Measurements from ENCODE around the gene ARL16. TPM values are rescaled to one million over a fixed set of nuclear protein-coding genes. Genes with fewer than 3 reads are reported as not detected.

ARL16 gene
- polyA plus RNA-seq, 1 experiment, result 70.8 TPM

DNA sequence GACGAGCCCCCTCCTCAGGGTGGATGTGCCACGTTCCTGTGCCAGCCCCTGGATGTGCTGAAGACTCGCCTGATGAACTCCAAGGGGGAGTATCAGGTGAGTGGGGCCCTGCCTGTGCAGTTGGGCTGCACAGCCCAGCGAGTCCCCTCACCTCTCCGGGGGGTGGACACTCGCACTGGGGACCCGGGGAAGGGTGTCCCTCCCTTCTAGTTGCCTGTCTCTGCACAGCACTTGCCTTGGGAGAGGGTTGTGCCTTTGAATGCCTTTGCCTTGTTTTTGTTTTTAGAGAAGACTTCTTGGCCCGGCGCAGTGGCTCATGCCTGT is 34.1 kb upstream of the ARL16 start:
- no peak for DNase-seq (ENCODE audit: low read depth)
- TF ChIP-seq, protein P1, sequence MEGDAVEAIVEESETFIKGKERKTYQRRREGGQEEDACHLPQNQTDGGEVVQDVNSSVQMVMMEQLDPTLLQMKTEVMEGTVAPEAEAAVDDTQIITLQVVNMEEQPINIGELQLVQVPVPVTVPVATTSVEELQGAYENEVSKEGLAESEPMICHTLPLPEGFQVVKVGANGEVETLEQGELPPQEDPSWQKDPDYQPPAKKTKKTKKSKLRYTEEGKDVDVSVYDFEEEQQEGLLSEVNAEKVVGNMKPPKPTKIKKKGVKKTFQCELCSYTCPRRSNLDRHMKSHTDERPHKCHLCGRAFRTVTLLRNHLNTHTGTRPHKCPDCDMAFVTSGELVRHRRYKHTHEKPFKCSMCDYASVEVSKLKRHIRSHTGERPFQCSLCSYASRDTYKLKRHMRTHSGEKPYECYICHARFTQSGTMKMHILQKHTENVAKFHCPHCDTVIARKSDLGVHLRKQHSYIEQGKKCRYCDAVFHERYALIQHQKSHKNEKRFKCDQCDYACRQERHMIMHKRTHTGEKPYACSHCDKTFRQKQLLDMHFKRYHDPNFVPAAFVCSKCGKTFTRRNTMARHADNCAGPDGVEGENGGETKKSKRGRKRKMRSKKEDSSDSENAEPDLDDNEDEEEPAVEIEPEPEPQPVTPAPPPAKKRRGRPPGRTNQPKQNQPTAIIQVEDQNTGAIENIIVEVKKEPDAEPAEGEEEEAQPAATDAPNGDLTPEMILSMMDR (IDR thresholded peaks at IDR 0.05; ENCODE audit: insufficient read depth, low read depth, low read length), result no peak
- peaks cover 3% of the 10 kb centered on the region; the same call in 1 of the 2 replicates for H3K36me3 ChIP-seq (ENCODE audit: control insufficient read depth, insufficient read depth, low read length)
- ChIA-PET CTCF (no interaction called here), POLR2A (no interaction called here)
- no peak overlapping the region for H3K4me3 ChIP-seq (ENCODE audit: low read depth, low read length)
- H3K27me3 ChIP-seq (ENCODE audit: control insufficient read depth, insufficient read depth, low read length), result no peaks in the 10 kb centered on the region

DNA sequence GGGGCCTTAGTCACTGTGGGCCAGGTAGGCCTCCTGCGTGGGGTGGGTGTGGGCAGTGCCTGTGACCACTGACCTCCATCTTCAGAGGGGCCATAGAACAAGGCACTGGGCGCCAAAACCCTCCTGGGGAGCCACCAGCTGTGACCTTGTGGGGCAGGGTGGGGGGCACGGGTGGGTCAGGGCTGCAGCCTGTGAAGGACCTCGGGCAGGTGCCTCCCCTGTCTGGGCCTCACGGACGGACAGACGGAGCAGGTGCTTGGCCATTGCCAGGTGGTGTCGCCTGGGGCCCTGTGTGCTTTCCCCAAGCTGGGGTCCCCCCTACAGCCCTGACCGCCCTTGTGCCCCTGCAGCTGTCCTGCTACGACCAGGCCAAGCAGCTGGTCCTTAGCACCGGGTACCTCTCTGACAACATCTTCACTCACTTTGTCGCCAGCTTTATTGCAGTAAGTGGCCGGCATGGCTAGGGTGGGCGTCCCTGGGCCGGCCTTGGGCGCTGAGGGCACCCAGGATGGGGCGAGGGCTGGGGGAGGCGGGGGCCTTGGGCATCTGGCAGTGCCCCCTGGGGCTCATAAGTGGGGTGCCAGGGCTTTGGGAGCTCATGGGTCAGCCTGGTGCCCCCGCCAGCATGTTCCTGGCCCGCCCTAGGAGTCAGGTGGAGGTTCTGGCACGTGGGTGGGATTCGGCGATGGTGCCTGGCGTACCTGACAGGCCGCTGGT is 33.6 kb upstream of the ARL16 start:
- no peak overlapping the region for H3K4me3 ChIP-seq (ENCODE audit: low read depth, low read length)
- POLR2A ChIA-PET, result no interaction called here
- no peaks in the 10 kb centered on the region for H3K27me3 ChIP-seq (ENCODE audit: control insufficient read depth, insufficient read depth, low read length)
- H3K36me3 ChIP-seq (ENCODE audit: control insufficient read depth, insufficient read depth, low read length), result peaks cover 3% of the 10 kb centered on the region; the same call in 1 of the 2 replicates
- TF ChIP-seq, protein P1 (IDR thresholded peaks at IDR 0.05; ENCODE audit: insufficient read depth, low read depth, low read length), result no peak
- DNase-seq (ENCODE audit: low read depth), result no peak
- CTCF ChIA-PET, result no interaction called here

DNA sequence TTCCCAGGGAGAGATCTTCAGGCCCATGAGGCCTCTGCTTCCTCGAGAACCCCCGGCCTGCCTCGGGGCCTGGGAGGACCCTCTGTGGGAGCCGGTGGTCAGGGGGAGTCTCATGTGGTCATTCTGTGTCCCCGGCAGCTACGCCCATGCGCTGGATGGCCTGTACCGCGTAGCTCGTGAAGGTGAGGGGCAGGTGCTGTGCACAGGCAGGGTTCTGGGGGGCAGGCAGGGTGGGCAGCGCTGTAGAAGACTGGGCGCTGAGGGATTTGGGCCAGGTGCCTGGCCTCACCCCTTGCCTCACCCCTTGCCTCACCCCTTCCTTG is 33.0 kb upstream of the ARL16 start:
- TF ChIP-seq, protein P1 (IDR thresholded peaks at IDR 0.05; ENCODE audit: insufficient read depth, low read depth, low read length), result no peak
- DNase-seq (ENCODE audit: low read depth), result no peak
- ChIA-PET CTCF (no interaction called here), POLR2A (no interaction called here)
- peaks cover 3% of the 10 kb centered on the region; the same call in 1 of the 2 replicates for H3K36me3 ChIP-seq (ENCODE audit: control insufficient read depth, insufficient read depth, low read length)
- H3K27me3 ChIP-seq (ENCODE audit: control insufficient read depth, insufficient read depth, low read length), result no peaks in the 10 kb centered on the region
- no peak overlapping the region for H3K4me3 ChIP-seq (ENCODE audit: low read depth, low read length)

DNA sequence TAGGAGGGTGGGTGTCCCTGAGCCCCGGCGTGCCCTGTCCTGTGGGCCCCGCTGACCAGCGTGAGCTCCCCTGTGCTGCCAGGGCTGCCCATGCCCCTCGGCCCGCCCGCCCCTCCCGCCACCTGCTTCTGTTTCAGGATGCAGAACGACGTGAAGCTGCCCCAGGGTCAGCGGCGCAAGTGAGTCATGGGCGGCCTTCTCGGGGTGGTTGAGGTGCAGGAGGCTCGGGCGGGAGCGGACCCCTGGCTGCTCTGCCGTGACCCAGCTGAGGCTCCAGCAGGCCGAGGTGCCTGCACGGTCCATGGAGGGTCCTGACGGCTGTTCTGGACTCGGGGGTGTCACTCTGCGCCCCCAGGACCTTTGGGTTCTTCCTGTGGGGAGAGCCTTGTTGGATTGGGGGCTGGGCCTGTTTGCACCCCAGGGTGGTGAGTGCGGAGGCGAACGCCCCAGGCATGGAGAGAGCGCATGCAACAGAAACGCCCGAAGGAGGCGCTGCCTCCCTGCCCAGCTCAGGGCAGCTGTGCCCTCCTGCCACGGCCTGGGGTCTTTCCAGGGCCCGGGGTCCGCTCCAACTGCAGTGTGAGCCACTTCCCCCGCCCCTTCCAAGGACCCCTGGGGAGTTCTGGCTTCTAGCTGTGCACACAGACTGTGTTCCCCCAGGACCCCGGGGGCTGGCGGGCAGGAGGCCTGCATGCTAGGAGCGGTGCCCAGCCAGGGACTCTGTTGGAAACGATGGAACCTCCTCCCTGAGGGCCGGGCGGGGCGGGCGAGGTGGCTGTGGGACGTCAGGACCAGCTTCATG is 32.5 kb upstream of the ARL16 start:
- ChIA-PET CTCF (no interaction called here), POLR2A (no interaction called here)
- DNase-seq (ENCODE audit: low read depth), result no peak
- peaks cover 3% of the 10 kb centered on the region; the same call in 1 of the 2 replicates for H3K36me3 ChIP-seq (ENCODE audit: control insufficient read depth, insufficient read depth, low read length)
- H3K4me3 ChIP-seq (ENCODE audit: low read depth, low read length), result no peak overlapping the region
- TF ChIP-seq, protein P1 (IDR thresholded peaks at IDR 0.05; ENCODE audit: insufficient read depth, low read depth, low read length), result no peak
- H3K27me3 ChIP-seq (ENCODE audit: control insufficient read depth, insufficient read depth, low read length), result no peaks in the 10 kb centered on the region

DNA sequence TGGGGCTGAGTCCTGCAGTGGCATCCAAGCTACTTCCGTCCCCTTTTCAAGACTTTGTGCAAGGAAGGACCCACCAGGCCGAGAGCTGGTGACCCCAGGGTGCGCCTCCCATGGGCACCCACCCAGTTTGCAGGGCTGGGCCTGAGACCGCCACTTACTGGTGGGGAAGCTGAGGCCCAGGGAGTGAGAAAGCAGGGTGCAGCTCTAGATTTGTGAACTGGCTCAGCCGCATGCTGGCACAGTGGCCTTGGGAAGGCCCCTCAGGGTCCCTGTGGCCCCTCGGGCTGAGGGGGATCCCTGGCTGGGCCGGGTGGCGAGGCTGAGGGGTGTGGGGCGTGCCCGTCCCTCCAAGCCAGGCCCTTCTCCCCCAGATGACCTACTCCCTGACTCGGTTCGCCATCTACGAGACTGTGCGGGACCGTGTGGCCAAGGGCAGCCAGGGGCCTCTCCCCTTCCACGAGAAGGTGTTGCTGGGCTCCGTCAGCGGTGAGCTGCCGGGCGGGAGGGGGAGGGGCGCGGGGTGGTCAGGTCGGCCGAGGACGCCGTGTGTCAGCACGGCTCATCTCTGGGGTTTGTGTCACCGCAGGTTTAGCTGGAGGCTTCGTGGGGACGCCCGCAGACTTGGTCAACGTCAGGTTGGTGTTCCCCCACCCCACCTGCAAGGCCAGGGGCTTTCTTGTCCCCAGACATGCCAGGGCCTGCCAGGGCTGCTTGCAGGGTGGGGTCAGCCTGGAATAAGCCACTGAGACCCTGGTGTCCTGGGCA is 31.7 kb upstream of the ARL16 start:
- Histone ChIP-seq H3K4me3 (ENCODE audit: low read depth, low read length) (no peak overlapping the region), H3K27me3 (ENCODE audit: control insufficient read depth, insufficient read depth, low read length) (no peaks in the 10 kb centered on the region), H3K36me3 (ENCODE audit: control insufficient read depth, insufficient read depth, low read length) (peaks cover 1% of the 10 kb centered on the region; the same call in 1 of the 2 replicates)
- no peak for DNase-seq (ENCODE audit: low read depth)
- CTCF ChIA-PET, result no interaction called here
- TF ChIP-seq, protein P1 (IDR thresholded peaks at IDR 0.05; ENCODE audit: insufficient read depth, low read depth, low read length), result no peak
- POLR2A ChIA-PET, result no interaction called here

Data from BJ (cell line).